HG02852 (cell line): ENCODE results near the gene DDX42.

Experiments used
- ATAC-seq: cut with Tn5 transposase; IDR thresholded peaks from one replicate; pipeline ENCODE4 v1.9.1; 2021; ENCODE audit warnings: mild to moderate bottlenecking, moderate library complexity; ENCODE audit not compliant: unreplicated experiment

DDX42 gene

GRCh38 chr17:63821804-63822203 is 47.8 kb downstream of the DDX42 start:
- no peak for ATAC-seq

- ATAC-seq, result no peak
Observed at GRCh38 chr17:63822537-63822936, 48.6 kb downstream of the DDX42 start.

GRCh38 chr17:63823659-63824331 is 49.8 kb downstream of the DDX42 start:
- no peak for ATAC-seq

- no peak for ATAC-seq
Observed at GRCh38 chr17:63824362-63824761, 50.4 kb downstream of the DDX42 start.

GRCh38 chr17:63826468-63827001 is 52.6 kb downstream of the DDX42 start:
- peak; percentile 7 for ATAC-seq

- peak; percentile 86 for ATAC-seq
Observed at GRCh38 chr17:63827002-63827800, 53.2 kb downstream of the DDX42 start, which contains the start of the genes FTSJ3 and PSMC5. FTSJ3 (minus strand) TSS chr17:63827663; CDS start chr17:63826902, 761 bp downstream. PSMC5 (plus strand) TSS chr17:63827431; CDS start chr17:63827491, 60 bp downstream.

GRCh38 chr17:63827801-63828221 is 53.8 kb downstream of the DDX42 start:
- ATAC-seq, result no peak

GRCh38 chr17:63828936-63829335 is 55.0 kb downstream of the DDX42 start:
- no peak for ATAC-seq

GRCh38 chr17:63830278-63830677 is 56.3 kb downstream of the DDX42 start:
- no peak for ATAC-seq

- ATAC-seq, result no peak
Observed at GRCh38 chr17:63830904-63831491, 57.0 kb downstream of the DDX42 start.

GRCh38 chr17:63831505-63831904 is 57.5 kb downstream of the DDX42 start:
- no peak for ATAC-seq

GRCh38 chr17:63832014-63832413 is 58.0 kb downstream of the DDX42 start:
- ATAC-seq, result no peak

GRCh38 chr17:63832455-63832854 is 58.5 kb downstream of the DDX42 start:
- no peak for ATAC-seq

GRCh38 chr17:63833026-63833740 is 59.2 kb downstream of the DDX42 start:
- ATAC-seq, result no peak

GRCh38 chr17:63833741-63834373 is 59.9 kb downstream of the DDX42 start:
- no peak for ATAC-seq

- ATAC-seq, result peak; percentile 61
Observed at GRCh38 chr17:63834431-63835166, 60.6 kb downstream of the DDX42 start.

- no peak for ATAC-seq
Observed at GRCh38 chr17:63835167-63835720, 61.3 kb downstream of the DDX42 start.

- no peak for ATAC-seq
Observed at GRCh38 chr17:63836811-63837210, 62.8 kb downstream of the DDX42 start.

- no peak for ATAC-seq
Observed at GRCh38 chr17:63837480-63837879, 63.5 kb downstream of the DDX42 start.
